ENCODE data around the gene LRP1B.

GRCh38 chr2:141063406-141063805 is 1067.4 kb downstream of the LRP1B start:
- TF ChIP-seq CTCF (conservative IDR thresholded peaks at IDR 0.05 in 1 of 2, IDR thresholded peaks at IDR 0.05 in 1 of 2; ENCODE audit: extremely low read depth in 1 of 2, insufficient read depth in 1 of 2, low read depth in 1 of 2, low read length in 2 of 2) = no peak
- no peak for TF ChIP-seq EZH2 (IDR thresholded peaks at IDR 0.05; ENCODE audit: borderline replicate concordance, low read length)
